HuH-7.5 (cell line): ENCODE measurements around the gene CD226.
"Not testable (repeated sequence)": the region's sequence is repeated elsewhere in the genome, so short reads cannot be mapped to it uniquely, and the experiment has no call there.

ENCODE experiments used
- DNase-seq: peaks from one replicate; pipeline ENCODE4 v3.0.0; 2011; ENCODE audit warnings: low spot score

Gene CD226

DNA sequence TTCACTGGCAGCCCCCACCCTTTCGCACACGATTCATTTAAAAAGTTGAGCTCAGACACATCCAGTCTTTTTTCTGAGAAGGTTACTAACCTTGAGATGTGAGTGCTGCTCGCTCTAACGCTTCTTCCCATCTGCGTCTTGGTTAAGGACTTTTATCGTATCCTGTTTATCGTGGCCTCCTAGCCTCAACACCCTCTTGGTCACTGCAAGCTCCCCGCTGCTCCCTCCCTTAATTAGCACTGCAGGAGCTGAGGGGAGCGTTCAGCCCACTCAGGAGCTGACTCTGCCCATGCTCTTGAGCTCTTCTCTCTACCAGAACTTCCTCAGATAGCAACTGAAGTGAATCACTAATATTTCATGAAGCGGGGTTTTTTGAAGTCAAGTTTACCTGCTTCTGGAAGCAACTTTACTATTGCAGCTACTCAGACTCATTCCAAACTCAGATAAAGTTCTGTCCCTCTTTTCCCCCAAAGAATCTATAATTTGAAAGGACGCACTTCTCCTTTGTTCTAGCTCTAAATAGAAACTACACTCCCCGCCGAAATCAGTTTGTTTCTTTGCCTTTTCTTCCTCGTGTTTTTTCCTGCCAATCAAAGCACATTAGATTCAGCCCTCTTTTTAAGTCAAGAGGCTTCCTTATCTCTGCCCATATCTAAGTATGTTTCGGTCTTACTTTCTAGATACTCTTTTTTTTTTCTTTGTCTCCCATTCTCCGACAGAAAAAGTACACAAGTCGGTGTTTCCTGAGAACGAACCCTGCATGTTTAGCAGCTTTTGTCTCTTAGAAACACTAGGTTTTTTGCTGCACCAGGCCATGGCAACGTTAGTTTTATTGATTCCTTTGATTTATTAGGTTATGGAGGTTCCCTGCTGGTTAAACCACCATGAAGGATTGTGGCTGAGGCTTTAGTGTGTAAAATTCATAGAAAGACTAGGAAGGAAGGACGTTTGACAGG, 9.3 kb upstream of the CD226 start:
- no peak for DNase-seq

DNA sequence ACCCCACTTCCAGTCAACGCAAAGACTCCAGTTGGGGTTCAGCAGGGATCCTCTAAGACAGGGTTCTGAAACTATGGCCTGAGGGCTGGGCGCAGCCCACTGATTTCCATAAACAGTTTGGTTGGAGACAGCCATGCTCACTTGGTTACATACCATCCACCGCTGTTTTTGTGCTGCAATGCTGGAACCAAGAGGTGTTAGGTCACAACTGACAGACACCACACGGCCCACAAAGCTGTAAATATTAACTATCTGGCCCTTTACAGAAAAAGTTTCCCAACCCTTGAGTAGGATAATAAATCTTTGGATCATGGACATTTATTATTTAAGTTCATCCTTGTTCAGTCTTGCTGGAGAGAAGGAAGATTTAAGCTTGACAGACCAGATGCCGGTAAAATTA, 8.4 kb upstream of the CD226 start:
- DNase-seq, result no peak

DNA sequence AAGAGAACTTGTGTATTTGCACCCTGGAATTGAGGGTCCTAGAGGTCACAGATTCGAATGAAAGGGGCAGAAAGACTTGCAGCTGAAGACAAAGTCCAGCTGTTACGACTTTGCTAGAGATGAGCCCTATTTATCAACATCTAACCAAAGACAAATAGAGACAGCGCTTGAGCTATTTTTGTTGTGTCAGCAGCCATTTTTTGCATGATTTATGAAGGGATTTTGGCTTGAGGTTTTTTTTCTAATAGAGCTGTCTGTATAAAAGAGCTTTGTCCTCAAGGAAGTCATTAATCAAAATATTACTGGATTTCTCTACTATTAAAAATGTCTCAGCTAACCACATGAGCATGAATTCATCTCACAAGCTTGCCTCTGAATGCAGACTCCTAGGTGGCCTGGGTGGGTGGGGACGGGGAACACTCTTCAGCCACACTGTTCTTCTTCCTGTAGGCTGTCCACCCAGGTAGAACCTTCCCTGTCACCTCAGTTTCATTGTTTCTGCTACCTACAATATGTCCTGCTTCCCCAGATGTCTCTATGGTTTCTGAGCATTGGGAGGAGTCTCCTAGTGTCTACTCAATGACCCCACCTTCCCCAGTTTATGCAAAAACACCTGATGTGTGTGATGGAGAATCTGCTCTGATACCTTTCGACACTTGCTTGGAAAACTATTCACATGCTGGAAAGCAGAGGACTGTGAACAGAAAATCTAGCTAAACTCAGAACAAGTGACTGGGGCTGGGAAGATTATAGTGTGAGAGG, 7.2 kb upstream of the CD226 start:
- no peak for DNase-seq

DNA sequence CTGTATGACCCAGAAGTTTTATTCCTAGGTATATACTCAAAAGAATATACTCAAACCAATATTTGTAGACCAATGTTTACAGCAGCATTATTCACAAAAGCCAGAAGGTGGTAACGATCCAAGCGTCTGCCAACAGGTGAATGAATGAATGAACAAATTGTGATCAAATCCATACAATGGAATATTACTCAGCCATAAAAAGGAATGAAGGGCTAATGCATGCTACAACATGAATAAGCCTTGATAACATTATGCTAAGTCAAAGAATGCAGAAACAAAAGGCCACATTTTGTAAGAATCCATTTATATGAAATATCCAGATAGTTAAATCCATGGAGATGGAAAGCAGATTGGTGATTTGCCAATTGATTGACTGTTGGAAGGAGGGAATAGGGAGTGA, 5.5 kb upstream of the CD226 start:
- DNase-seq, result no peak

DNA sequence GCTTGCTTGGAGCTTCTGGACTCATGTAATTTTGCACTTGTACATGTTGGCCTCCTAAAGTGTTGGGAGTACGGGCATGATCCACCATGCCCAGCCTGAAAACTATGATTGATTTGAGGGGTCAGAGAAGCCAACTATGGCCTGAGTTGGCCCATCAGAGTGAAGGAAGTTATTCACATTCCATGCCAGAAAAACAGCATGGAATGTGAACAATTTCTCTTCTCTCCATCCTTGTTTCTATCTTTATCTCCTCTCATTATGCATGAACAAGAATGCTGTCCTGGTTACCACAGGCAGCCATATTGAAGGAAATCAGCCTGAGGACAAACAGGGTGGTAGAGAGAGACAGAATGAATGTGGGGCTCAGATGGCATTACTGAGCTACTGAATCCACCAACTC, 3.5 kb upstream of the CD226 start:
- DNase-seq, result no peak

DNA sequence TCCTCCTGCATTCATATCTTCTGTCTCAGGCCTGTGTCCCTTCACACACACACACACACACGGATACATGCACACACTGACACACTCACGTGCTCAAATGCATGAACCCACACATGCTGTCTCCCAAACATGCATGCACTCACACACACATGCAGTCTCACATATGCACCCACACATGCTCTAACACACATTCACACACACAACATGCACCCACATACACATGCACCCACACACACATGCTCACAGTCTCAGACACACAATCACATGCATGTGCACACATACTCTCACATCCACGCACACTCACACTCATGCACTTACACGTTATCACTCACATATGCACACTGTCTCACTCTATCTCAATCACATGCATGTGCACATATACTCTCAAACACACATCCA, 1.9 kb upstream of the CD226 start:
- no peak for DNase-seq

DNA sequence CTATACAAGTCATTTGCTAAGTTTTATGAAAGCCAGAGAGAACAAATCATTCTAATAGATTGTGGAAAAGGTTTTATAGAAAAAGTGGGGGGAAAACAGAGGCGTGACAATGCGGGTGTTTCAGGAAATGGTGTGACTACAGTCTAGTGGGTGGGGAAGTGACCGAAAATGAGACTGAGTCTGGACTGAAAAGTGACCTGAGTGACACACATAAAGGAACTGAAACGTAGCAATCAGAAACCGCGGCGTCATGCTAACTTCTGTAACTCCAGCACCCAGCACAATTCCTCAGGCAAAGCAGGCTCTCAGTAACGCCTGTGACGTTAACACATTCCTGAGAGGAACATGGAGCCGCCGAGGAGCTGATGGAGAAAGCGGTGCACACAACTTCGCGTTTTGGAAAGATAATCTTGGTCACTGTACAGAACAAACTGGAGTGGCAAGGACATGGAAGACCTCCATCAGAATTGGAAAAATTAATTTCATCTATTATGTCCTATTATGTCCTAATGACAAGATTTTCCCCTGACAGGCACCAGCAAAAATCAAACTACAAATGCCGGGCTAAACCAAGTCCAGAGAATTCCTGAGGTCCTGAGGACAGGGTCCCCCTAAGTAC, 1.4 kb upstream of the CD226 start:
- DNase-seq, result no peak

DNA sequence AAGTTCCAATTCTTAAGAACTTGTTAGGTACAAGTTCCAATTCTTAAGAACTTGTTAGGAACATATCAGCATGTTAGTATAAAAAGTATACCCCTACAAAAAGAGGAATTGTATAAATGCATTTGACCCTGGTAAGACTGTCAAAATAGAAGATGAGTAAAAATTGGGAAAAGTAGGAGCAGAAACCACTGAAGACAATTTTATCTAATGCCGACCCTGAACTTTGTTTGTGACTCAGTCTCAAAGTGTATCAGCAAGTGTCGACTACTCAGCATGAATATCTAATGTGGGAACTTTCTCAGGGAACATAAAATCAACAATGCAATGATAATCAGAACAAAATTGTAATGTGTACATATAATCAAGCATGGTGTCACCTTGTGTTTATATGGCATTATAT, 583 bp upstream of the CD226 start:
- DNase-seq, result no peak

DNA sequence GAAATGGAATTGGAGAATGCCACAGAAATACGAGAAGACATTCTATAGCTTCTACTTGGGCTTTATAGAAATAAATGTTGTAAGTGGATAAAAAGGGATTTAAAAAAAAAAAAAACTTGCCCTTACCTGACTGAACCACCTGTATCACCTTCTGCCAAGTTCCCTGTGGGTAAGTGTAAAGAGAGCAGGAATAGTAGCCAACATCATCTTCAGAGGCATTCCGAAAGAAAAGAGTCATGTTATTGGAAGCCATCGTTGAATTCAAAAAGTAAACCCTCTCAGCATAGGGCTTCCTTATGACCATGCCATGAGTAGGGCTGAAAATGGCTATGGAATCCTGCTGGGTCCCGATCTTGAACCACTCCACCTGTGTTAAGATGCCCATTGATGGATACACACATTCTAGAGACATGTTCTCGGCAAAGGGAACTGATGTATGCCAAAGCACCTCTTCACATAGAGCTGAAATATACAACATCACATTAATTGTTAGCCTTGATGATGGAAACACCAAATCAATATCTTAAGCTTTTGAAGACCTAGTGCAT, 991 bp downstream of the CD226 start:
- DNase-seq, result no peak

DNA sequence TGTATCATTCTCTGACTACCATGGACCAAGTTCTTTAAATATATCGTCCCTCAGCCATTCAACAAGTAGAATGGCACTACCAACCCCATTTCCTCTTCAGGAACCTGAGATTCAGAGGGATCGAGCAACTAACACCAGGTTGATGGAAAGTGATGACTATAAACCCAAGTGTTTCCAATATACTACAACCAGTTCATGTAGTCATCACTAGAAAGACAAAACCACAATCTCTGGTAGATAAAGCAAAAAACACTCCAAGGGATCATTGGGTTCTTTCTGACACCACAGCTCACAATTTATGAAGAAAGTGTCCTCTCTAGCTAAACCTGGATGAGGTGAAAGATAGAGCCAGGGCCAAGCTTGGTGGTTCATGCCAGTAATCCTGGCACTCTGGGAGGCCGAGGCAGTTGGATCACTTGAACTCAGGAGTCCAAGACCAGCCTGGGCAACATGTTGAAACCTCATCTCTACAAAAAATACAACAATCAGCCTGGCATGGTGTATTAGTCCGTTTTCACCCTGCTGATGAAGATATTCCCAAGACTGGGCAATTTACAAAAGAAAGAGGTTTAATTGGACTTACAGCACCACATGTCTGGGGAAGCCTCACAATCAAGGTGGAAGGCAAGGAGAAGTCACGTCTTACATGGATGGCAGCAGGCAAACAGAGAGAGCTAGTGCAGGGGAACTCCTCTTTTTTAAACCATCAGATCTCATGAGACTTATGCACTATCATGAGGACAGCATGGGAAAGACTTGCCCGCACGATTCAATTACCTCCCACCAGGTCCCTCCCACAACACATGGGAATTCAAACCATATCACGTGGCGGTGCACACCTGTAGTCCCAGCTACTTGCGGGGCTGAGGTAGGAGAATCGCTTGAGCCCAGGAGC, 2.2 kb downstream of the CD226 start:
- DNase-seq, result no peak

DNA sequence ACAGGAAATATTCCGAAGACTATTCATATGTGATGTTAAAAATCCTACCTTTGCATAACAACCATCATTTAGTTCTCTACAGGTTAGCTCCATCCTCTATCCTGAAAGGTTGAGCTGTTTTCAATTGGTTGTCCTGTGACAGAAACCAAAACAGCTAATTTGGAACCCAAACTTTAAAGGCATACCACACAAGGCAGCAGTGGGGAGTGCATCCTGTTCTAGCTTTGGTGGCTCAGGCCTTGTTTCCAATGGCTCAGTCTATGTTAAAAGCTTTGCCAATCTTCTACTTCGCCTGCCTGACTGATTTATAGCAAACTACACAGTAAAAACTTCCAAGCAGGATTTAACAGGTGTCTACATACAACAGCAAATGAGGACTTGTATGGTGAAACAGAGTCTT, 3.2 kb downstream of the CD226 start:
- DNase-seq, result no peak

DNA sequence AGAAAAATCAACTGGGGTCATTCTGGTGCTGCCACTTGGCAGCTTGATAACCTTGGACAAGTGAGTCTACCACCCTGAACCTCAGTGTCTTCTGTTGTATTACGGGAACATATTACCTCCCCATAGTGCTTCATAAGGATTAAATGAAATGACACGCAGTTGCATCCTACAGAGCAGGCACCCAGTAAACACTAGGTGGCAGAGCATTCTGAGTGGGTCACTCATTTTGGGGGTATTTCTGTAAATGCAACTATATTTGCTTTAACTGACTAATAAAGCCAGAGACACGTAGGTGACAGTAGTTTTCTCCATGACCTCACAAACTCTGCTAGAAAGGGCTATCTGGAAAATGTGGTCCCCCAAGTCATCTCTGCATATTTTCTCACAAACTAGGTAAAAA, 4.7 kb downstream of the CD226 start:
- DNase-seq, result no peak

DNA sequence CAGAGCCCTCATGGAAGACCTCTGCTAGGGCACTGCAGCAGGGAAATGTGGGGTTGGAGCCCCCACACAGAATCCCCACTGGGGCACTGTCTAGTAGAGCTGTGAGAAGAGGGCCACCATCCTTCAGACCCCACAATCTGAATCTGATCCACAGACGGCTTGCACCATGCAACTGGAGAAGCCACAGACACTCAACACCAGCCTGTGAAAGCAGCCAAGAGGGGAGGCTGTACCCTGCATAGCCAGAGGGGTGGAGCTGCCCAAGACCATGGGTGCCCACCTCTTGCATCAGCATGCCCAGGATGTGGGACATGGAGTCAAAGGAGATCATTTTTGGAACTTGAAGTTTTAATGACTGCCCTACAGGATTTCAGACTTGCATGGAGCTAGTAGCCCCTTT, 6.5 kb downstream of the CD226 start:
- DNase-seq, result no peak

DNA sequence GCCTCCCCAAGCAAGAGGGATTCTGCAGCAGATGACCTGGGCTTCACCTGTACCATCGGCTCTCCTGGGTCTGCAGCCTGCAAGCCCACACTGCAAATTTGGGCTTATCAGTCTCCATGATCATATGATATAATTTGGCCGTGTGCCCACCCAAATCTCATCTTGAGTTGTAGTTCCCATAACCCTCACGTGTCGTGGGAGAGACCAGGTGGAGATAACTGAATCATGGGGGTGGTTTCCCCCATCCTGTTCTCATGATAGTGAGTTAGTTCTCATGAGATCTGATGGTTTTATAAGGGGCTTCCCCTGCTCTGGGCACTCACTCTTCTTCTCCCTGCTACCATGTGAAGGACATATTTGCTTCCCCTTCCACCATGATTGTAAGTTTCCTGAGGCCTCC, 7.9 kb downstream of the CD226 start:
- not testable (repeated sequence) for DNase-seq

DNA sequence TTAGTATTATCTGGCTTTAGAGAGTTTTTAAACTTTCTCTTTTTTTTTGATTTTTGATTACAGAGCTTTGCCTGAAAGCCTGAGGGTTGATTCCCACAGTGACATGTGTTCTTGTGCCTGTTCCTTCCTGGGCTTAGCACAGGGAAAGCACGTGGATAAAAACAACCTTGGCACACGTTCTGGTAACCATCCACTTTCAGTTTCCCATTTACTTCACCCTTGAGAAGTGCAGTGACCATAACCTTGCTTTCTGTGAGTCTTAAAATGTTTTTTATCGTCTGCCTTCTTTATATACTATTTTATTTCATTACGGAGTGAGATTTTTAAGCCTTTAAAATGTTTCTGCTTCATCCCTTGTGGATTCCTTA, 11.5 kb downstream of the CD226 start:
- DNase-seq, result no peak

DNA sequence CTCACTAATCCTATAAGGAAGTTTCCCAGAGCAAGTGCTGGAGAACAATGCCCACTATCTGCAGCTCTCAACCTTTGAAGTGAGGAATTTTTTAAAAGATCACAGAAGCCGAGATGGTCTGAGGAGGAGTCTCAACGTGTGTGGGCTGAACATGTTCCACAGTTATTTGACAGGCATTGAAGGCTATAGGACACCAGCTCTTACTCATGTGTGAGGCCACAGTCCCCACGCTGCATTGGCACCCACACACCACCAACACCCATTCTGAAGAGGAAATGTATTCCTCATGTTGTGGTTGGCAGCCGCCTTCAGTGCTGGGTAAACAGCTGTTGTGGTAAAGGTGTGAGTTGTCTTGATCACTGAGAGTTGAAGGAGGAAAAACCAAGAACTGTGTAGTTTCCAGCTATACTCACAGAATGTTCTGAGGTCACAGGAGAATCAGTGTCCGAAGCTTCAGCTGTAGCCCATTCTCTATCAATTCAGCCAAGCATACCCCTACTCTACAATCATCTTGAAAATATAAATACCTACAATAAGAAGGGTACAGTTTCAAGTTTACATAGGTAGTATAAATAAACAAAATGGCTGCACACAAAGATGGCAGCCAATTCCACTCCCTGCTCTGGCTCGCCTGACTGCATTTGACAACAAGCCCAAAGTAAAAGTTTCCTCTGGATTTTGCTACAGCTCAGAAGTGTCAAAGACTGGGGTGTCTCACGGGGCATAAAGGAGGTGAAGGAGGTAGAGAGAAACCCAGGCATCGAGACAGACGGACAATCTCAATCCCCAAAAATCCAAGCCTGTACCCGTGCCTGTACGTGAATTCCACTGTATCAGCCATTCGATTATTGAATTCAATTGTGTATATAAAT, 12.1 kb downstream of the CD226 start:
- DNase-seq, result no peak

DNA sequence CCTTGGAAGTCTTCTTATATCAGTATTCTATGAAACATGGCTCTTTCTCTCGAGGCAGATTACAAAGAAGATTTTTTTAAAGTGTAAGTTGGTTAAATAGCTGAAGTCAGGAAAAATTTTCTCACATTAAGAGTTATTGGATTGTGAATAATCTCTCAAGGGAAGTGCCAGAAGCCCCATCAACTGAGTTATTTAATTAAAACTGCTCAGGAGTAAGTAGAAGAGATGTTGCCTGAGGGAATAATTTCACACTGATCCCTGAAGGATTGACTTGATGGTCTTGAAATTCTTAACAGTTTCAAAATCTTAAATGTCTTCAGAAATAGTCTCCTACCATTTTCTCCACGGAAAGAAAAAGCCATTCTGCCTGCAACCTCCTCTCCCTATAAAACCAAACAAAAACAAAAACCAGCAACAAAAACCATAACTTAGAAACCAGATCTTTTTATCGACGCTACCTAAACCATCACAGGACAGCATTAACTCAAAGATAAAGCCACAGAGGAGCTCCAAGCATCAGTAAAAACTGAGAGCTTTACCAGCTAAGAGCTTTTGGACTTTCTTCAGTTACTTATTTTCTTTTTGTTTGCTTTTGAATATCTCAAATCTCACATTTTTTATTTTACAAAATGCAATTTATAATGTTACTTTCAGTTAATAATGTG, 12.9 kb downstream of the CD226 start:
- DNase-seq, result no peak

DNA sequence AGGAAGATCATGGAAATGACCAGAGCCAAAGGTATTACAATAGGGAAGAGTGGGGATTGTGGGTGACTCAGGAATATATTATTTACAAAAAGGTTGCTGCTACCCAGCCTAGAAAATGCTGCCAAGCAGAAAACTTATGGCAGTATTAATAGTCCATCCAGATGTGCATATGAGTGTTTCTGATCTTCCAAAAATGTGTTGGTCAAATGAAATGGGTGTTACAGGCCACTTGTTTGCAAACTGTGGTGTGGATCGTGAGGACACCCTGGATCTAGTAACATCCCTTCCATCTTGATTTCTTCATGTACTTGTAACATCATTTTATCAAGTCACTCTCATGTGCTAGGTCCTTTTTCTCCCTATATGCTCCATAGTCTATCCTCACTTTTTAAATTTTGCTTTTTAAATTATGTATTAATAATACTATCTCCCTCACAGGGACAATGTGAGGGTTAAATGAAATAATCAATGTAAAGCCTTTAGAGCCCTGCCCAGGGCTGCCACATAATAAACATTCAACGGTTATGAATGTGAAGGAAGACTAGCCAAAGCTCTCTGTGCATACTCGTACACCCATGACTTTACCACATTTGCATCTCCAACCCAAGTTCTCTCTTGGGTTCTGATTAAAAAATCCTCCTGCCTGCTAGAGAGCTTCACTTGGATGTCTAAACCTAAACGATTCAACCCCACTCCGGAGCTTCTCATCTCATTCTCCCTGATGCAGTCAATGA, 18.5 kb downstream of the CD226 start:
- no peak for DNase-seq

DNA sequence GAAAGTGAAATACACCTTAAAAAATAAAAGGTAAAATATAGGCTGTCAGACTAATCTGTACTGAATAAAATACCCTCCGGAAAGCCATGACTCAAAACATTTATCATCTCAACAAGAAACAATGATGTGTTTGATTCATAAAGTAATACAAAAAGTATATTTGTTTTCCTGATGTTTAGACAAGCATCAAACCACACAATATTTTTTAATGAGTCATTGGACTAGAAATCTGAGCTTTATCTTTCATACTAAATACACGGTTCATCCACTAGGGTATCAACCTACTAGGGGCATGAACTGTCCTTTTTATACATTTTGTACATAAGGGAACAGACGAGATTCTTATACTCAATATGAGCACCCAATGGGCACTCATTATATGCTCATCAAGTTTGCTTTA, 31.3 kb downstream of the CD226 start:
- DNase-seq, result no peak
